HG03558 (cell line): ENCODE measurements around the gene ROR1.

Experiments used
- ATAC-seq: cut with Tn5 transposase; IDR thresholded peaks from one replicate; pipeline ENCODE4 v1.9.1; 2021; ENCODE audit warnings: moderate number of reproducible peaks; ENCODE audit not compliant: unreplicated experiment; ENCODE audit errors: extremely low read depth

ROR1 gene

GRCh38 chr1:63901094-63901493 lies 127.3 kb downstream of the ROR1 start:
- no peak for ATAC-seq

- no peak for ATAC-seq
Measured at GRCh38 chr1:63902844-63903589, 129.2 kb downstream of the ROR1 start.

GRCh38 chr1:63903947-63904610 lies 130.3 kb downstream of the ROR1 start:
- ATAC-seq, result no peak

- ATAC-seq, result no peak
Measured at GRCh38 chr1:63904826-63905225, 131.0 kb downstream of the ROR1 start.

- ATAC-seq, result no peak
Measured at GRCh38 chr1:63906047-63906704, 132.4 kb downstream of the ROR1 start.

GRCh38 chr1:63907051-63907450 lies 133.2 kb downstream of the ROR1 start:
- ATAC-seq, result no peak

- no peak for ATAC-seq
Measured at GRCh38 chr1:63908016-63908415, 134.2 kb downstream of the ROR1 start.

GRCh38 chr1:63909526-63909925 lies 135.7 kb downstream of the ROR1 start:
- ATAC-seq, result no peak

- ATAC-seq, result no peak
Measured at GRCh38 chr1:63911049-63911448, 137.2 kb downstream of the ROR1 start.

GRCh38 chr1:63912643-63913042 lies 138.8 kb downstream of the ROR1 start:
- ATAC-seq, result no peak

GRCh38 chr1:63913533-63913932 lies 139.7 kb downstream of the ROR1 start:
- no peak for ATAC-seq

- no peak for ATAC-seq
Measured at GRCh38 chr1:63914241-63914640, 140.4 kb downstream of the ROR1 start.

GRCh38 chr1:63914706-63915105 lies 140.9 kb downstream of the ROR1 start:
- no peak for ATAC-seq

- ATAC-seq, result no peak
Measured at GRCh38 chr1:63915121-63915520, 141.3 kb downstream of the ROR1 start.

- no peak for ATAC-seq
Measured at GRCh38 chr1:63916485-63917360, 142.9 kb downstream of the ROR1 start.

- no peak for ATAC-seq
Measured at GRCh38 chr1:63917571-63918417, 144.0 kb downstream of the ROR1 start.

- ATAC-seq, result no peak
Measured at GRCh38 chr1:63918418-63918945, 144.7 kb downstream of the ROR1 start.

- ATAC-seq, result no peak
Measured at GRCh38 chr1:63920154-63921117, 146.6 kb downstream of the ROR1 start.
